Measurements from ENCODE around the gene SRCAP. TPM values are rescaled to one million over a fixed set of nuclear protein-coding genes. Genes with fewer than 3 reads are reported as not detected.
"Not testable (repeated sequence)": the region's sequence is repeated elsewhere in the genome, so short reads cannot be mapped to it uniquely, and the experiment has no call there.

Gene SRCAP
- total RNA-seq, 1 donor from 2014 or later = 94.5 TPM

DNA sequence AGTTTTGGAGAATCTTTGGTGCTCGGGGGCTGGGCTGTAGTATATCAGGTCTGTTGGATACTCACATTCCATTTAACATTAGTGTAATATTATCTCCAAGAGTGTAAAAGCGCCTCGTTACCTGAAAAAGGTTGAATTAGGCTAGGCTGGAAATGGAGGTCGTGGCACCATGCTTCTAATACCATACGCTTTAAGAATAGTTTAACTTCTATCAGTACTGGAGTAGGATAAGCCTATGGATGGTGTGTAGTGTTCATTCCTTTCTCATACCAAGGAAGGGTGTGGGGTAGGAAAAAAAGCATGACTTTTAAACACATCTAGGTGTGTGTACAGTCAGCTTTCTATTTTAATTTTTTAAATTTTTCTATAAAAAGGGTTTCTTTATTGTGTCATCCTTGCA lies 2.0 kb downstream of the SRCAP start:
- H3K27ac Mint-ChIP-seq (ENCODE audit: unreplicated experiment) = peak overlapping the region; percentile 83
- peaks cover 30% of the 10 kb centered on the region for H3K4me1 Mint-ChIP-seq
- TF ChIP-seq, protein P1, sequence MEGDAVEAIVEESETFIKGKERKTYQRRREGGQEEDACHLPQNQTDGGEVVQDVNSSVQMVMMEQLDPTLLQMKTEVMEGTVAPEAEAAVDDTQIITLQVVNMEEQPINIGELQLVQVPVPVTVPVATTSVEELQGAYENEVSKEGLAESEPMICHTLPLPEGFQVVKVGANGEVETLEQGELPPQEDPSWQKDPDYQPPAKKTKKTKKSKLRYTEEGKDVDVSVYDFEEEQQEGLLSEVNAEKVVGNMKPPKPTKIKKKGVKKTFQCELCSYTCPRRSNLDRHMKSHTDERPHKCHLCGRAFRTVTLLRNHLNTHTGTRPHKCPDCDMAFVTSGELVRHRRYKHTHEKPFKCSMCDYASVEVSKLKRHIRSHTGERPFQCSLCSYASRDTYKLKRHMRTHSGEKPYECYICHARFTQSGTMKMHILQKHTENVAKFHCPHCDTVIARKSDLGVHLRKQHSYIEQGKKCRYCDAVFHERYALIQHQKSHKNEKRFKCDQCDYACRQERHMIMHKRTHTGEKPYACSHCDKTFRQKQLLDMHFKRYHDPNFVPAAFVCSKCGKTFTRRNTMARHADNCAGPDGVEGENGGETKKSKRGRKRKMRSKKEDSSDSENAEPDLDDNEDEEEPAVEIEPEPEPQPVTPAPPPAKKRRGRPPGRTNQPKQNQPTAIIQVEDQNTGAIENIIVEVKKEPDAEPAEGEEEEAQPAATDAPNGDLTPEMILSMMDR (conservative IDR thresholded peaks at IDR 0.05) = no peak
- DNase-seq (ENCODE audit: low read depth, low spot score) = no peak
- peak overlapping the region; percentile 77 for H3K4me3 Mint-ChIP-seq
- H3K27me3 Mint-ChIP-seq (ENCODE audit: low read depth) = peaks cover 5% of the 10 kb centered on the region
- H3K36me3 Mint-ChIP-seq (ENCODE audit: low read depth) = peaks cover 13% of the 10 kb centered on the region
- H3K9me3 Mint-ChIP-seq = no peaks in the 10 kb centered on the region

DNA sequence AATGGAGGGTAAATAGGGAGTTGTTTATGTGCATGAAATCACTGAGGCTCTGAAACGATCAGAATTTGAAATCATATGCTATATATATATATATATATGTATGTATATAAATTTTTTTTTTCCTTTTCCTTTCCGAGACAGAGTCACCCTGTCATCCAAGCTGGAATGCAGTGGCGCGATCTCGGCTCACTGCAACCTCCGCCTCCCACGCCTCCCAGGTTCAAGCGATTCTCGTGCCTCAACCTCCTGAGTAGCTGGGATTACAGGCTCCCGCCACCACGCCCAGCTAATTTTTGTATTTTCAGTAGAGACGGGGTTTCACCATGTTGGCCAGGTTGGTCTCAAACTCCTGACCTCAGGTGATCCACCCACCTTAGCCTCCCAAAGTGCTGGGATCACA lies 4.1 kb downstream of the SRCAP start:
- Mint-ChIP-seq H3K4me1 (peaks cover 19% of the 10 kb centered on the region), H3K36me3 (ENCODE audit: low read depth) (peaks cover 26% of the 10 kb centered on the region), H3K4me3 (peak overlapping the region; percentile 76)
- DNase-seq (ENCODE audit: low read depth, low spot score); H3K27ac Mint-ChIP-seq (ENCODE audit: unreplicated experiment); H3K27me3 Mint-ChIP-seq (ENCODE audit: low read depth); H3K9me3 Mint-ChIP-seq: not testable (repeated sequence)

DNA sequence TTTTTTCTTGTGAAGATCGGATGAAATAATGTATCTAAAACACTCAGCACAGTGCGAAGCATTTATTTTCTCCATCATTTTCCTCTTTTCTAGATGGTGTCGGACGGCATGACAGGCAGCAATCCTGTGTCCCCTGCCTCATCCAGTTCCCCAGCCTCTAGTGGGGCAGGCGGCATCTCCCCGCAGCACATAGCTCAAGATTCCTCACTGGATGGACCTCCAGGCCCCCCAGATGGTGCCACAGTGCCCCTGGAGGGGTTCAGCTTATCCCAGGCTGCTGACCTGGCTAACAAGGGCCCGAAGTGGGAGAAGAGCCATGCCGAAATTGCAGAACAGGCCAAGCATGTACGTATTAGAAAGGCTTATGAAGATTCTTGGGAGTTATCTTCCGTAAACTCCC lies 5.0 kb downstream of the SRCAP start:
- no peak overlapping the region for H3K4me3 Mint-ChIP-seq
- TF ChIP-seq, protein P1 (conservative IDR thresholded peaks at IDR 0.05) = no peak

DNA sequence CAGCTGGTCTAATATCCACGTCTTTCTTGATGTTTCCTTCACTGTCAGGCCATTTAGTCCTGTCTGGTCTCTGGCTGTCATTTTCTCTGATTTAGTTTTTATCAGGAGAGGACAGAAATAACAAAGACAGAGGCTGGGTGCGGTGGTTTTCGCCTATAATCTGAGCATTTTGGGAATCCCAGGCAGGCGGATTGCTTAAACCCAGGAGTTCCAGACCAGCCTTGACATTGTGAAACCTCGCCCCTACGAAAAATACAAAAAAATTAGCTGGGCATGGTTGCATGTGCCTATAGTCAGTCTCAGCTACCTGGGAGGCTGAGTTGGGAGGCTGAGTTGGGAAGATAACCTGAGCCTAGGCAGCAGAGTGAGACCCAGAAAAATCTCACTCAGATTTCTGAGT lies 7.1 kb downstream of the SRCAP start:
- Mint-ChIP-seq H3K27me3 (ENCODE audit: low read depth) (no peaks in the 10 kb centered on the region), H3K36me3 (ENCODE audit: low read depth) (peaks cover 37% of the 10 kb centered on the region), H3K27ac (ENCODE audit: unreplicated experiment) (no peak overlapping the region), H3K4me3 (no peak overlapping the region), H3K4me1 (no peaks in the 10 kb centered on the region), H3K9me3 (no peaks in the 10 kb centered on the region)
- no peak for DNase-seq (ENCODE audit: low read depth, low spot score)
- TF ChIP-seq, protein P1 (conservative IDR thresholded peaks at IDR 0.05) = no peak

More for the DNA sequence above, 5.0 kb downstream of the SRCAP start:
- Mint-ChIP-seq H3K9me3 (no peaks in the 10 kb centered on the region), H3K27me3 (ENCODE audit: low read depth) (peaks cover 2% of the 10 kb centered on the region), H3K36me3 (ENCODE audit: low read depth) (peaks cover 26% of the 10 kb centered on the region), H3K27ac (ENCODE audit: unreplicated experiment) (no peak overlapping the region), H3K4me1 (peaks cover 17% of the 10 kb centered on the region)
- DNase-seq (ENCODE audit: low read depth, low spot score) = no peak

DNA sequence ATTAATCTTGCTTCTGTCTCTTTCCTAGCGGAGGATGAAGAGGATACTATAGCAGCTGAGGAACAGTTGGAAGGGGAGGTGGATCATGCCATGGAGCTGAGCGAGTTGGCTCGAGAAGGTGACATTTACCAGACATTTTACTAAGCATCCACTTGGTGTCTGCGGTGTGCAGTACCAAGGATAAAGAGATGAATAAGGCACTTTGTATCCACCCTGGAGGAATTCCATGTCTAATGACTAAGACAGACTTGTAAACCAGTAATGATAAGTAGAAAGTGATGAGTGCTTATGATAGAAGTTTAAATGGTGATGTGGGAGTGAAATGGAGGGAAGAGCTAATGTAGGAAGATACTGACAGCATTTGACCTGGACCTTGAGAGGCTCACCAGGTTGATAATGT lies 12.0 kb downstream of the SRCAP start:
- H3K4me3 Mint-ChIP-seq = no peak overlapping the region
- no peak overlapping the region for H3K27ac Mint-ChIP-seq (ENCODE audit: unreplicated experiment)
- no peaks in the 10 kb centered on the region for H3K27me3 Mint-ChIP-seq (ENCODE audit: low read depth)
- TF ChIP-seq, protein P1 (conservative IDR thresholded peaks at IDR 0.05) = no peak
- DNase-seq (ENCODE audit: low read depth, low spot score) = no peak
- H3K4me1 Mint-ChIP-seq = no peaks in the 10 kb centered on the region
- H3K36me3 Mint-ChIP-seq (ENCODE audit: low read depth) = peaks cover 55% of the 10 kb centered on the region
- H3K9me3 Mint-ChIP-seq = no peaks in the 10 kb centered on the region

DNA sequence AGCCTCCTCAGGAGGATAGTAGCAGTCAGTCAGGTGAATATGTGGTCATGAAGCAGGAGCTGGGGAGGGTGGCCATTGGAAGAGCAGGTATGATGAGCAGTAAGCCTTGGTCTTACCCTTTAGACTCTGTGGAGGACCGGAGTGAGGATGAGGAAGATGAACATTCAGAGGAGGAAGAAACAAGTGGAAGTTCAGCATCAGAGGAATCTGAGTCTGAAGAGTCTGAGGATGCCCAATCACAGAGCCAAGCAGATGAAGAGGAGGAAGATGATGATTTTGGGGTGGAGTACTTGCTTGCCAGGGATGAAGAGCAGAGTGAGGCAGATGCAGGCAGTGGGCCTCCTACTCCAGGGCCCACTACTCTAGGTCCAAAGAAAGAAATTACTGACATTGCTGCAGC lies 12.7 kb downstream of the SRCAP start:
- Mint-ChIP-seq H3K4me1 (no peaks in the 10 kb centered on the region), H3K9me3 (no peaks in the 10 kb centered on the region), H3K27ac (ENCODE audit: unreplicated experiment) (no peak overlapping the region), H3K27me3 (ENCODE audit: low read depth) (no peaks in the 10 kb centered on the region), H3K36me3 (ENCODE audit: low read depth) (peaks cover 61% of the 10 kb centered on the region), H3K4me3 (no peak overlapping the region)
- TF ChIP-seq, protein P1 (conservative IDR thresholded peaks at IDR 0.05) = no peak
- no peak for DNase-seq (ENCODE audit: low read depth, low spot score)

Data from neural crest cell (in vitro differentiated cells).